SK-N-SH (cell line): ENCODE data around the gene PRPS1. TPM values are rescaled to one million over a fixed set of nuclear protein-coding genes. Genes with fewer than 3 reads are reported as not detected.

Experiments used
- CTCF ChIA-PET: fragments of 300-600, 350-600 bp; formaldehyde crosslinking; extraction: SDS; loops from one replicate; lab custom pipeline; 2021; lab: Yijun Ruan, JAX
- POLR2A ChIA-PET: fragments of 350-600 bp; sonication (Branson Sonifier 250); formaldehyde crosslinking; extraction: SDS; loops from one replicate; lab custom pipeline; 2020; ENCODE audit warnings: antibody characterized with exemption, inconsistent platforms; lab: Yijun Ruan, JAX
- DNase-seq: peaks from one replicate; pipeline ENCODE4 v3.0.0; 2012
- H2AFZ ChIP-seq: fragments of 200-600 bp; sonication (generic); 2 replicates; pipeline ENCODE4 v1.8.1; 2016; ENCODE audit warnings: antibody characterized with exemption, mild to moderate bottlenecking, low read depth
- H3F3A ChIP-seq: fragments of 200-600 bp; sonication (generic); replicated peaks from 2 replicates; pipeline ENCODE3; 2016; ENCODE audit warnings: antibody characterized with exemption, mild to moderate bottlenecking; ENCODE audit not compliant: insufficient read depth
- H3K27ac ChIP-seq, 2 experiments: fragments of 200-500 bp in 1 of 2; fragments of 200-600 bp in 1 of 2; sonication (Bioruptor generic) in 1 of 2; sonication (generic), shearing (Covaris generic) in 1 of 2; 2 replicates each; pipeline versions ENCODE4 v1.5.1 to v1.6.1; 2014 to 2016; ENCODE audit warnings: low read depth in 2 of 2, inconsistent platforms in 1 of 2, low read length in 1 of 2, mild to moderate bottlenecking in 1 of 2, mixed read lengths in 1 of 2
- H3K27me3 ChIP-seq: fragments of 200-600 bp; sonication (generic), shearing (Covaris generic); 2 replicates; pipeline ENCODE4 v1.6.1; 2016; ENCODE audit warnings: mixed run types; ENCODE audit not compliant: insufficient read depth
- H3K36me3 ChIP-seq, 2 experiments: fragments of 200-500 bp in 1 of 2; fragments of 200-600 bp in 1 of 2; sonication (Bioruptor generic) in 1 of 2; sonication (generic) in 1 of 2; replicated peaks in 1 of 2; 2 replicates each; pipeline versions ENCODE3 to v1.5.1; 2014 to 2016; ENCODE audit warnings: low read length in 1 of 2, mild to moderate bottlenecking in 1 of 2; ENCODE audit not compliant: insufficient read depth in 2 of 2, control insufficient read depth in 1 of 2
- H3K4me1 ChIP-seq, 2 experiments: fragments of 200-500 bp in 1 of 2; fragments of 200-600 bp in 1 of 2; sonication (Bioruptor generic) in 1 of 2; sonication (generic), shearing (Covaris generic) in 1 of 2; 2 replicates each; pipeline versions ENCODE4 v1.5.1 to v1.6.1; 2014 to 2016; ENCODE audit warnings: low read depth in 1 of 2, low read length in 1 of 2, mixed run types in 1 of 2; ENCODE audit not compliant: insufficient read depth in 2 of 2, control insufficient read depth in 1 of 2
- H3K4me2 ChIP-seq: fragments of 200-600 bp; sonication (generic), shearing (Covaris generic); 2 replicates; pipeline ENCODE4 v1.6.1; 2017; ENCODE audit warnings: mixed run types
- H3K4me3 ChIP-seq, 2 experiments: fragments of 200-500 bp in 1 of 2; fragments of 200-600 bp in 1 of 2; sonication (Bioruptor generic) in 1 of 2; sonication (generic), shearing (Covaris generic) in 1 of 2; 2 replicates each; pipeline versions ENCODE4 v1.5.1 to v1.8.1; 2014 to 2016; ENCODE audit warnings: low read depth in 2 of 2, inconsistent platforms in 1 of 2, low read length in 1 of 2, mild to moderate bottlenecking in 1 of 2, mixed read lengths in 1 of 2, moderate library complexity in 1 of 2
- H3K79me2 ChIP-seq: fragments of 200-600 bp; sonication (generic); 2 replicates; pipeline ENCODE4 v1.8.1; 2017; ENCODE audit warnings: mild to moderate bottlenecking; ENCODE audit not compliant: insufficient read depth
- H3K9ac ChIP-seq: fragments of 200-600 bp; sonication (generic); 2 replicates; pipeline ENCODE4 v1.6.1; 2017; ENCODE audit warnings: mixed run types
- H3K9me2 ChIP-seq: fragments of 200-600 bp; sonication (generic); 2 replicates; pipeline ENCODE4 v1.6.1; 2017; ENCODE audit warnings: mixed run types
- H3K9me3 ChIP-seq: fragments of 200-600 bp; sonication (generic); 2 replicates; pipeline ENCODE4 v1.6.1; 2017; ENCODE audit warnings: mixed run types, mild to moderate bottlenecking, moderate library complexity
- H4K20me1 ChIP-seq: fragments of 200-600 bp; sonication (generic); 2 replicates; pipeline ENCODE4 v1.6.1; 2017; ENCODE audit warnings: mild to moderate bottlenecking, mixed run types; ENCODE audit not compliant: insufficient read depth
- CHD2 ChIP-seq: fragments of 150-350 bp; IDR thresholded peaks from 2 replicates; pipeline ENCODE4 v1.6.1; 2018; ENCODE audit warnings: low read length; ENCODE audit not compliant: partially characterized antibody
- CTCF ChIP-seq: fragments of 200-600 bp; sonication (generic); IDR thresholded peaks from 2 replicates; pipeline ENCODE4 v1.6.1; 2017; ENCODE audit warnings: antibody characterized with exemption, mild to moderate bottlenecking, moderate library complexity
- ELF1 ChIP-seq: IDR thresholded peaks from 2 replicates; pipeline ENCODE4 v1.4.0; 2012
- EP300 ChIP-seq, 2 experiments: IDR thresholded peaks; 2 replicates each; pipeline versions ENCODE4 v1.4.0 to v1.6.1; 2012; ENCODE audit warnings: borderline replicate concordance in 1 of 2, low read depth in 1 of 2, low read length in 1 of 2
- EZH2phosphoT487 ChIP-seq: fragments of 200-600 bp; sonication (generic); IDR thresholded peaks from 2 replicates; pipeline ENCODE4 v1.6.1; 2017; ENCODE audit warnings: low read depth, mixed run types, mild to moderate bottlenecking, antibody characterized with exemption, moderate library complexity, borderline replicate concordance
- FOXM1 ChIP-seq: IDR thresholded peaks from 2 replicates; pipeline ENCODE4 v1.4.0; 2012; ENCODE audit warnings: low read depth, mild to moderate bottlenecking
- MAX ChIP-seq: IDR thresholded peaks from 2 replicates; pipeline ENCODE4 v1.4.0; 2012; ENCODE audit warnings: low read depth
- MXI1 ChIP-seq: IDR thresholded peaks from 2 replicates; pipeline ENCODE4 v1.6.1; 2012; ENCODE audit warnings: mild to moderate bottlenecking, low read depth, low read length, improper control_type of control experiment
- NFIC ChIP-seq: IDR thresholded peaks from 2 replicates; pipeline ENCODE4 v1.4.0; 2012; ENCODE audit warnings: borderline replicate concordance
- NRF1 ChIP-seq: IDR thresholded peaks from 2 replicates; pipeline ENCODE4 v1.6.1; 2012; ENCODE audit warnings: low read depth, mild to moderate bottlenecking, low read length
- PBX3 ChIP-seq: IDR thresholded peaks from 2 replicates; pipeline ENCODE4; 2012
- POLR2AphosphoS5 ChIP-seq: IDR thresholded peaks from 2 replicates; pipeline ENCODE4 v1.6.1; 2012; ENCODE audit warnings: low read depth, low read length
- RXRA ChIP-seq: IDR thresholded peaks from 2 replicates; pipeline ENCODE4 v1.4.0; 2012; ENCODE audit warnings: low read depth, mild to moderate bottlenecking, borderline replicate concordance
- SMC3 ChIP-seq: IDR thresholded peaks from 2 replicates; pipeline ENCODE4 v1.6.1; 2012; ENCODE audit warnings: low read depth, low read length, improper control_type of control experiment
- TAF1 ChIP-seq: IDR thresholded peaks from 2 replicates; pipeline ENCODE4 v1.6.1; 2012; ENCODE audit warnings: low read depth, mild to moderate bottlenecking, low read length, moderate library complexity, borderline replicate concordance
- TCF12 ChIP-seq: IDR thresholded peaks from 2 replicates; pipeline ENCODE4 v1.4.0; 2012
- WGBS: methylation state at CpG from one replicate; pipeline ENCODE4 v1.1.6; 2017; ENCODE audit warnings: low lambda C conversion rate; 5-methylcytosine and 5-hydroxymethylcytosine counted together
- polyA plus RNA-seq, 3 experiments: library from polyadenylated mRNA; depleted of rRNA; stranded (reverse); fragments of >200 nt; gene quantifications; 2 replicates each; pipeline ENCODE4 v1.2.3, GENCODE V29; 2012
- TF ChIP-seq, protein P1 (sequence below): fragments of 150-350 bp; IDR thresholded peaks from 2 replicates; pipeline ENCODE4 v1.6.1; 2017; ENCODE audit warnings: antibody characterized with exemption, low read length, low read depth, borderline replicate concordance
- TF ChIP-seq, protein P2 (sequence below): fragments of 150-350 bp; IDR thresholded peaks from 2 replicates; pipeline ENCODE4 v1.6.1; 2016; ENCODE audit warnings: mild to moderate bottlenecking, low read depth, low read length

PRPS1 gene
- polyA plus RNA-seq, 1 of the 3 experiments (the other 2 are of a cell fraction), result 42.3 TPM

- no peak for DNase-seq
- POLR2A ChIA-PET, result no interaction called here
- H3K4me2 ChIP-seq, result no peak overlapping the region
- no peak overlapping the region for H3K27ac ChIP-seq
- H3K36me3 ChIP-seq, result no peaks in the 10 kb centered on the region
- CTCF ChIA-PET, result no interaction called here
- H3K9me3 ChIP-seq, result no peaks in the 10 kb centered on the region
- H4K20me1 ChIP-seq, result no peaks in the 10 kb centered on the region
- no peak overlapping the region for H3K4me3 ChIP-seq
- H3K27me3 ChIP-seq, result no peaks in the 10 kb centered on the region; the same call in 1 of the 2 replicates
- H3K79me2 ChIP-seq, result no peaks in the 10 kb centered on the region
- no peaks in the 10 kb centered on the region for H3F3A ChIP-seq
- 10% methylated on average over 4 of the region's 4 CpGs for WGBS
- no peak for TF ChIP-seq TCF12
- no peak for TF ChIP-seq MXI1
- TF ChIP-seq CHD2, result no peak
- no peak for TF ChIP-seq TAF1
- no peak for TF ChIP-seq NRF1
- TF ChIP-seq SMC3, result no peak
- TF ChIP-seq POLR2AphosphoS5, result no peak
- TF ChIP-seq MAX, result no peak
- TF ChIP-seq, protein P1, sequence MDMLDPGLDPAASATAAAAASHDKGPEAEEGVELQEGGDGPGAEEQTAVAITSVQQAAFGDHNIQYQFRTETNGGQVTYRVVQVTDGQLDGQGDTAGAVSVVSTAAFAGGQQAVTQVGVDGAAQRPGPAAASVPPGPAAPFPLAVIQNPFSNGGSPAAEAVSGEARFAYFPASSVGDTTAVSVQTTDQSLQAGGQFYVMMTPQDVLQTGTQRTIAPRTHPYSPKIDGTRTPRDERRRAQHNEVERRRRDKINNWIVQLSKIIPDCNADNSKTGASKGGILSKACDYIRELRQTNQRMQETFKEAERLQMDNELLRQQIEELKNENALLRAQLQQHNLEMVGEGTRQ, result no peak
- no peak for TF ChIP-seq NFIC
- TF ChIP-seq, protein P2, sequence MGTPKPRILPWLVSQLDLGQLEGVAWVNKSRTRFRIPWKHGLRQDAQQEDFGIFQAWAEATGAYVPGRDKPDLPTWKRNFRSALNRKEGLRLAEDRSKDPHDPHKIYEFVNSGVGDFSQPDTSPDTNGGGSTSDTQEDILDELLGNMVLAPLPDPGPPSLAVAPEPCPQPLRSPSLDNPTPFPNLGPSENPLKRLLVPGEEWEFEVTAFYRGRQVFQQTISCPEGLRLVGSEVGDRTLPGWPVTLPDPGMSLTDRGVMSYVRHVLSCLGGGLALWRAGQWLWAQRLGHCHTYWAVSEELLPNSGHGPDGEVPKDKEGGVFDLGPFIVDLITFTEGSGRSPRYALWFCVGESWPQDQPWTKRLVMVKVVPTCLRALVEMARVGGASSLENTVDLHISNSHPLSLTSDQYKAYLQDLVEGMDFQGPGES, result no peak
- TF ChIP-seq PBX3, result no peak
- no peak for TF ChIP-seq EZH2phosphoT487
- no peak for TF ChIP-seq CTCF
- no peak for TF ChIP-seq RXRA
- TF ChIP-seq ELF1, result no peak
- TF ChIP-seq FOXM1, result no peak
- TF ChIP-seq EP300 (IDR thresholded peaks at IDR 0.05; ENCODE audit: borderline replicate concordance in 1 of 2, low read depth in 1 of 2, low read length in 1 of 2), result no peak
- H3K9me2 ChIP-seq, result no peaks in the 10 kb centered on the region
- no peak overlapping the region for H3K9ac ChIP-seq
- no peaks in the 10 kb centered on the region for H3K4me1 ChIP-seq
- H2AFZ ChIP-seq, result no peak overlapping the region
Observed at GRCh38 chrX:107700317-107700774, 72.0 kb downstream of the PRPS1 start.

Other genes starting within 250 kb of the PRPS1 start
- 0.03 and 0.06 TPM in 2 replicates for gene FRMPD3, start 178.9 kb upstream of the PRPS1 start, polyA plus RNA-seq (2012; rRNA removed)
- gene TSC22D3, start 147.3 kb downstream of the PRPS1 start, polyA plus RNA-seq (2012; rRNA removed), result 9.2 and 10.4 TPM in 2 replicates
- gene NCBP2L, start 149.2 kb downstream of the PRPS1 start, polyA plus RNA-seq (2012; rRNA removed), result not detected in 2 replicates
- gene MID2, start 197.4 kb downstream of the PRPS1 start, polyA plus RNA-seq (2012; rRNA removed), result 0.16 and 0.18 TPM in 2 replicates